Gastrocnemius medialis (tissue), 4 donors: ENCODE data around the gene TOP2B.

Source experiments
- POLR2A ChIP-seq, 2 donors: fragments of 450-650 bp; IDR thresholded peaks; one replicate each; pipeline ENCODE4 v1.6.1; 2017; ENCODE audit warnings: antibody characterized with exemption in 2 of 2, mild to moderate bottlenecking in 2 of 2, moderate library complexity in 2 of 2
- TF ChIP-seq, protein P1 (sequence below), 5 experiments: fragments of 450-650 bp in 3 of 5; fragments of 200-600 bp in 2 of 5; sonication (generic) in 2 of 5; IDR thresholded peaks in 4 of 5; conservative IDR thresholded peaks in 1 of 5; 1 replicate in 4 of 5; 2 replicates in 1 of 5; pipeline ENCODE4 v1.5.1; 2016 to 2019; ENCODE audit warnings: antibody characterized with exemption in 5 of 5, mild to moderate bottlenecking in 3 of 5, moderate library complexity in 3 of 5

DNA sequence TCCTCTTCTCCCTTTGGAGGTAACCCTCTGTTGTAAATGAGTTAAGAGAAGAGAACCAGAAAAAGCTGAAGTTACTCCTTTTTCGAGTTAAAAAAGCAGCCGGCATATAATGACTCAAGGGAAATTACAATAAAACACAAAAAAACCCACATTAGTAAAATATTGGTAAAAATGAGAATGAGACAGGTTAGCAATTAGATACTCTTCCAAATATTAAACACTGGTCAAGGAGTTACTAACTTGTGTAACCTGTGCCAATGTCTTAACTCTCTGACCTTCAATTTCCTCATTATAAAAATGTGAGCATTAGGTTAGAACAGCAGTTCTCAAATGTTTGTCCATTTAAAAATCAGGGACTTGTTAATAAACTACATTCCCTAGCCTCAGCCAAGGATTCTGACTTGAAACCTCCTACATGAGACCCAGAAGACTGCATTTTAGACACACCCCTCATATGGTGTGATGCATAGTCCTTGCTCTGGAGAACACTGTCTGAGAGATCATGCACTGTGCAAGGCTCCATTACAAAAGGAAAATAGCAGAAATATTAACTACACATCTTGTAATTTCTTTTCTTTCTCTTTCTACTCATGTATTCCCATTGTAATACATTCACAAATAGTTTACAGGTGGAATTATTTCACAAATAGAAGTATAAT, 42.7 kb upstream of the TOP2B start:
- TF ChIP-seq, protein P1, sequence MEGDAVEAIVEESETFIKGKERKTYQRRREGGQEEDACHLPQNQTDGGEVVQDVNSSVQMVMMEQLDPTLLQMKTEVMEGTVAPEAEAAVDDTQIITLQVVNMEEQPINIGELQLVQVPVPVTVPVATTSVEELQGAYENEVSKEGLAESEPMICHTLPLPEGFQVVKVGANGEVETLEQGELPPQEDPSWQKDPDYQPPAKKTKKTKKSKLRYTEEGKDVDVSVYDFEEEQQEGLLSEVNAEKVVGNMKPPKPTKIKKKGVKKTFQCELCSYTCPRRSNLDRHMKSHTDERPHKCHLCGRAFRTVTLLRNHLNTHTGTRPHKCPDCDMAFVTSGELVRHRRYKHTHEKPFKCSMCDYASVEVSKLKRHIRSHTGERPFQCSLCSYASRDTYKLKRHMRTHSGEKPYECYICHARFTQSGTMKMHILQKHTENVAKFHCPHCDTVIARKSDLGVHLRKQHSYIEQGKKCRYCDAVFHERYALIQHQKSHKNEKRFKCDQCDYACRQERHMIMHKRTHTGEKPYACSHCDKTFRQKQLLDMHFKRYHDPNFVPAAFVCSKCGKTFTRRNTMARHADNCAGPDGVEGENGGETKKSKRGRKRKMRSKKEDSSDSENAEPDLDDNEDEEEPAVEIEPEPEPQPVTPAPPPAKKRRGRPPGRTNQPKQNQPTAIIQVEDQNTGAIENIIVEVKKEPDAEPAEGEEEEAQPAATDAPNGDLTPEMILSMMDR (IDR thresholded peaks at IDR 0.05 in 4 of 5, conservative IDR thresholded peaks at IDR 0.05 in 1 of 5) = no peak
- no peak for TF ChIP-seq POLR2A (IDR thresholded peaks at IDR 0.05)
